ENCODE data around the gene MZT2A.
"Not testable (repeated sequence)": the region's sequence is repeated elsewhere in the genome, so short reads cannot be mapped to it uniquely, and the experiment has no call there.

Gene MZT2A

DNA sequence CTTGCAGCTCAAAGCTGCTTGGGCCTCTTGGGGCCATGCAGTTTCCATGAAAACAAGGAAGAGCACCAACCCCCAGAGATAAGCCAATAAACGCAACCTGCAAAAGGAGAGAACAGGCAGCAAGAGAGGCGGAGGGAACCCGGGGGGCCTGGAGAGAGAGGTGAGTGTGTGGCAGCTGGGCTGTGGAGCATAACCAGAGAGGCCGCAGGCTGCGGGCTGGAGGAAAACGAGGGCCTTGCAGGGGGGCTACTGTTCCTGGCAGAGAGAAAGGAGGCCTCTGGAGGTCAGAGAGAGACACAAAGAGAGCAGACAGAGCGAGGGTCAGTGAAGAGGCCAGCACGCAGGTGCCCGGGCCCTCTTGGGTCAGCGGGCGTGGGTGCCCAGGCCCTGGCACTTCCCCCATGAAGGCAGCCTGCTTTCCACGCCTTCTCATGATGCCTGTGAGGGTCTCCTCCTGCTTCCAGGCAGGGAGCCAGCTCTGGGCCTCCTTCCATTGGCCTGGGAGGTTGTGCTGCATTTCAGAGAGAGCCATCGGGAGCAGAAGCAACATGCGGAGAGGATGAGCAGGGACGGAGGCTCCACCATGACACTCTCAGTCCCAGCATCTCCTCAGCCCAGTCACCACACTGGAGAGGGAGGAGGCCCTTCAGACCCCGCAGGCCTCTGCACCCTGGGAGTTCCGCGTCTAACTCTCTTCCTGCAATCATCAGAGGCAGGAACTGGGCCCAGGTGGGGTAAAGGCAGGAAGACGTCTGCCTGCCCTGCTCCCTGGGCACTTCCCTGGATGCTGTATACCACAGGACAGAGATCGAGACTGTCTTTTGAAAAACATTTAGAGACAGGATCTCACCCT lies 1.4 kb downstream of the MZT2A start:
- peak; percentile 46 for DNase-seq

DNA sequence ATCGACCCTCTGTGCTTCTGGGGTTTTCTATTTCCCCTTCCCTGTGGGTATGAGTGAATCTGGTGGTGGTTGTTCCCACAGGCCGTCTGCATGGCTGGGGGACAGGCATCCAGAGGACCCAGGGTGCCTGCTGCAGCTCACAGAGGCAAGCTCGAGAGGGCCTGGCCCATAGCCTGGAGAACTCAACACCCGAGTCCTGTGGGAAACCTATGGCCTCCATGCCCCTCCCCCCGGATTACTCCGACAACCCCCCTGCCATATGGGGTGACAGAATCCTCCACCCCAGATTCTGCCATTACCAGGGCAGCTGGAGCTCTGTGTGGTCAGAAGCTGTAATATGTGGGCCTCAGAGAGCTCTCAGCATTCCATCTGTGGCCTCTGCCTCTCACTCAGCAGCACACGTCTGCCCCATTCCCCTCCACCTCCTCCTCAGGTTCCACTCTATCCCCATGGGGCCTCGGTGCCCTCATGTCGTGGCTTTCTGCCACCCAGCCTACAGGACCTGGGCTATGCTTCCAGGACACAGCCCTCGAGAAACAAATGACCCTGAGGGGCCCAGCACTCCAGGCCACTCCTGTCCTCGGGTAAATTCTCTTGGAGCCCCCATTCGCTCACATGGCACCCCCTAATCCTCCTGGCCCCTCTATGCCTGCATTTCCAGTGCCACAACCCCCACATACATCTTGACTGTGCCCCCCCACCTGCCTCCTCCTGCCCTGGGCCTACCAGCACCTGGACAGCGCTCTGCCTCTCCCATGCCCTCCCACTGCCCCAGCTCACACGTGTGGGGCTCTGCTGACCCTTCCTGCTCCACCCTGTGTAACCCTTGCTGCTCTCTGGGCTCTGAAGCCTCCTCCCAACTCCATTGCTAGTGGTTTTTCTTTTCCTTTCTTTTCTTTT lies 3.6 kb downstream of the MZT2A start:
- DNase-seq: no peak

- DNase-seq: not testable (repeated sequence)
These were observed 5.8 kb downstream of the MZT2A start for GRCh38 chr2:131486201-131486902.

- DNase-seq: not testable (repeated sequence)
These were observed 7.2 kb downstream of the MZT2A start for GRCh38 chr2:131484906-131485460.

DNA sequence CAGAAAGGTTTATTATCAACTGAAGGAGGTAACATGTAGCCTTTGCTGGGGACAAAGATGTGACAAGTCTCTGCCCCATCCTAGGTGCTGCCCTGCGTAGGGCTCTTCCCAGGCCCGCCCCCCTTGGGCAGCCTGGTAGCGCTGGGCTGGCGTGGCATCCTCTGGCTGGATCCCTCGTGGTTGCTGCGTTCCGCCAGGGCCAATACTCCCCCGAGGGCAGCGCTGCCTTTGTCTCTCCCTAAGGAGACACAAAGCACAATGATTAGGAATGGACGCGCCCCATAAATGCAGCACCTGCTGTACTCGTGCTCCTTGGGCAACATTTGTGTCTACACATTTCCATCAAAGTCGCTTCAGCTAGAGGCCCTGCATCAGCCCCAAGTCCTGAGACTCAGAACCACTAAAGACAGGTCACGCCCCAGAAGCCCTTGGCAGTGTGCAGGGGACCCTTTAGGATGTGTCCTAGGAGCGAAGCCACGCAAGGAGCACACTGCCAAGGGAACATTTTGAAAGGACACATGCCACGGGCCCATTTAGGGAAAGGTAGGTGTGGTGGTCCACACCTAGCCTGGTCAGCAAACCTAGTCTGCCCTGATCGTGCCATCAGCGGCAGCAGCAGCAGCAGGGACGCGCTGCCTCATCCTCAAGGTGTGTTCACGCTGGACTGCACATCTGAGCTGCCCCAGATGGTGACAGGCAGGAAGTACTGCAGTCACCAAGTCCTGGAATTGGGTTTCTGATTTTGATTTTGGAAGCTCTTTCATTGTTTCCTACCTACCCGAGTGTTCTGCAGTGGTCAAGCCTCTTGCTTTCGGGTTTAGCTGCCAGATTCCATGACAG lies 8.0 kb downstream of the MZT2A start:
- DNase-seq: not testable (repeated sequence)

DNA sequence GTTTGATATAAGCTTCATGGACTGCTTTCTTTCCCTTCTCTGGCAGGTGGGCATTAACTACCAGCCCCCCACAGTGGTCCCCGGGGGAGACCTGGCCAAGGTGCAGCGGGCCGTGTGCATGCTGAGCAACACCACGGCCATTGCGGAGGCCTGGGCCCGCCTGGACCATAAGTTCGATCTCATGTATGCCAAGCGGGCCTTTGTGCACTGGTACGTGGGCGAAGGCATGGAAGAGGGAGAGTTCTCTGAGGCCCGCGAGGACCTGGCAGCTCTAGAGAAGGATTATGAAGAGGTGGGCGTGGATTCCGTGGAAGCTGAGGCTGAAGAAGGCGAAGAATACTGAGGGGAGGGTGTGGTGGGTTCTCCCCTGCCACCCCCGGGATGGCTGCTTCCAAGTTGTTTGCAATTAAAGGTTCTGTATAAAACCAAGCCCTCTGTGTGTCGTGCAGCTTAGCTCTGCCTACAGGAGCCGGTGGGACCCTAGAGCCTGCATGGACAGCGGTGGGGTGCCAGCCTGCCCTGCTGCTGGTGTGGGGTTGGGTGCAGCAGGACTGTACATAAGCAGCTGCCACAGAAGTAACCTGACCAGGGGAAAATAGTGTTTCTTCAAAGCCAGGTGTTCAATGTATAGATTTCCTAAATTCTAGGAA lies 9.6 kb downstream of the MZT2A start:
- not testable (repeated sequence) for DNase-seq

DNA sequence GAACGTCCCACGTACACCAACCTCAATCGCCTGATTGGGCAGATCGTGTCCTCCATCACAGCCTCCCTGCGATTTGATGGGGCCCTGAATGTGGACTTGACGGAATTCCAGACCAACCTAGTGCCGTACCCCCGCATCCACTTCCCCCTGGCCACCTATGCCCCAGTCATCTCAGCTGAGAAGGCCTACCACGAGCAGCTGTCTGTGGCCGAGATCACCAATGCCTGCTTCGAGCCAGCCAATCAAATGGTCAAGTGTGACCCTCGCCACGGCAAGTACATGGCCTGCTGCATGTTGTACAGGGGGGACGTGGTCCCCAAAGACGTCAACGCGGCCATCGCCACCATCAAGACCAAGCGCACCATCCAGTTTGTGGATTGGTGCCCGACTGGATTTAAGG lies 11.8 kb downstream of the MZT2A start:
- not testable (repeated sequence) for DNase-seq

DNA sequence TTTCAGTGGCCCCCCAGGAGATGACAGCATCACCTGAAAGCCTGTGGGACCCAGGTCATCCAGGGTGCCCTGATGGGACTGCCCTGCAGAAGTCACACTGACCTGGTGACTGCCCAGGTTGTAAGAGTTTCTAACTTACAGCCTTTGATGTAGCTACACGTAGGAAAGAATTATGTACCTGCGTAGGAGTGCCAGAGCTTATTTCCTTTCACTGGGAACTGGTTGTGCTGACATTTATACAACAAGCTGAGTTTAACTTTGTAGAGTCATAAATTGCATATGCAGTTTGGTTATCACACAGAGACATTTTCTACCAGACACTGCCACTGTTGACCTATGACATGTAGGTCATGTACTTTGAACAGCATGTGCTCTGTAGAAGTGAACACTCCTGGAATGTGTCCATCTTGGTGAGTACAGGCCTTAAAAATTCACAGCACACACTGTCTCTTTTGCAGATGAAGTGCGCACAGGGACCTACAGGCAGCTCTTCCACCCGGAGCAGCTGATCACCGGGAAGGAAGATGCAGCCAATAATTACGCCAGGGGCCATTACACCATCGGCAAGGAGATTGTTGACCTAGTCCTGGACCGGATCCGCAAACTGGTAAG lies 13.2 kb downstream of the MZT2A start:
- not testable (repeated sequence) for DNase-seq

DNA sequence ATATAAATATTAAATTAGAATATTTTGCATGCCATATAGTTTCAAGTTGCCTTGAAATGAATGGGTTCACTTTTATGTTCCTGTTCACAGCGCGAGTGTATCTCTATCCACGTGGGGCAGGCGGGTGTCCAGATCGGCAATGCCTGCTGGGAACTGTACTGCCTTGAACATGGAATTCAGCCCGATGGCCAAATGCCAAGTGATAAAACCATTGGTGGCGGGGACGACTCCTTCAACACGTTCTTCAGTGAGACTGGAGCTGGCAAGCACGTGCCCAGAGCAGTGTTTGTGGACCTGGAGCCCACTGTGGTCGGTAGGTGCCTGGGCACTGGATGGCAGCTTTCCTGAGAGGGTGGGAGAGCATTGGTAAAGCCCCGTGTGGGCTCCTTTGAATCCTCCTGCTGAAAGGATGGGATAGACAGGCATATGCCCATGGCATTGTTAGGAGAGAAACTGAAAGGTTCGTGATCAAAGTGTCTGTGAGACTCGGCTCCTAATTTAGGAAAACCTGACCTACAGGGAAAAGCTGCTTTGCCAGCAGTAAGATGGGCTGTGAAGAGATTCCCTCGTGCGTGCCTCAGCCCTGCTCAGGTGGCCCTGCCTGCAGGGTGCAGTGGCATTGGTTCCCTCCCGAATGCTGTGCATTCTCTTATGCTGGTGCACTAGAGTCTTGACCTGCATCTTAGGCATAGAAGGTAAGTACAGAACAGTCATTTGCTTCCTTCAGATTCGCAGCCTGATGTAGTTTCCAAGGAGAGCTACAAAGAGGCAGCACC lies 13.9 kb downstream of the MZT2A start:
- not testable (repeated sequence) for DNase-seq

- not testable (repeated sequence) for DNase-seq
These were observed 15.0 kb downstream of the MZT2A start for GRCh38 chr2:131477227-131477626.

GRCh38 chr2:131476363-131476762 lies 15.8 kb downstream of the MZT2A start:
- DNase-seq: not testable (repeated sequence)

- no peak for DNase-seq
These were observed 16.4 kb downstream of the MZT2A start, which contains the start of gene TUBA3D for GRCh38 chr2:131475831-131476230. Gene TUBA3D, plus strand, starts transcription at chr2:131476119. Its CDS starts 81 bp downstream, at chr2:131476200.

DNA sequence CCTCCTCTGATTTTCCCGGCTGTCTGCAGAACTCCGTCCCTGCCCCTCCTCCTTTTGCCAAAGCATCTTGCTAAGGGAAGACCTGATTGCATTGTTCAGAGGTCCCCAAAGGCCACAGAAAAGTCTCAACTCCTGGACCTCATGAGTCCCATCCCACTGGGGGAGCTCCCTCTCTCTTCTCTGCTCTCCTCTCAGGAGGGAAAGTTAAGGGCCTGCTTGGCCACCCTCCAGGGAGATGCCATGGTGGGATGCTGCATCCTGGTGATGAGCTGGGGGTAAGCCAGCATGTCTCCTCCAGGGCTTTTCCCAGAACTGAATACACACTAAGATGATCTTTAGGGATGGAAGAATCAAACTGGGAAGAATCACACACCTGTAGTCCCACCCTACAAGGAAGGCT lies 18.9 kb downstream of the MZT2A start:
- not testable (repeated sequence) for DNase-seq

GRCh38 chr2:131471624-131472023 lies 20.6 kb downstream of the MZT2A start:
- DNase-seq: not testable (repeated sequence)

GRCh38 chr2:131470944-131471343 lies 21.3 kb downstream of the MZT2A start:
- not testable (repeated sequence) for DNase-seq

- not testable (repeated sequence) for DNase-seq
These were observed 24.5 kb downstream of the MZT2A start for GRCh38 chr2:131467722-131468121.

DNA sequence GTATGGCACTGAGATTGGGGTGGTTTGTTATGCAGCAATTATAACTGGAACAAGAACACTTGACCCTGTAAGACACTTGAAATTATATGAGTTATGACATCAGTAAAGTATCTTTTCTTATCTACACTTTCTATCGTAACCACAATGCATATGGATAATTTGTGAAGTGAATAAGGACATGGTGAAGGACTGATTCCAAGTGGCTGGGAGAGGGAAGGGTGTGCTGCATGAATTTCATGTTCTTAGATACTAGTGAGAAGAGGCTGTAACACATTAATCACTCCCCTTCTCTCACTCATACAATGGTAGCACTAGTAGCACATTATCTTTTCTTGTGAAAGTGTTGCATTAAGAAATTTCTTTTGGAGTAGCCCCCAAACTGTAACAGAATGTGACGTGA lies 37.3 kb downstream of the MZT2A start:
- not testable (repeated sequence) for DNase-seq

DNA sequence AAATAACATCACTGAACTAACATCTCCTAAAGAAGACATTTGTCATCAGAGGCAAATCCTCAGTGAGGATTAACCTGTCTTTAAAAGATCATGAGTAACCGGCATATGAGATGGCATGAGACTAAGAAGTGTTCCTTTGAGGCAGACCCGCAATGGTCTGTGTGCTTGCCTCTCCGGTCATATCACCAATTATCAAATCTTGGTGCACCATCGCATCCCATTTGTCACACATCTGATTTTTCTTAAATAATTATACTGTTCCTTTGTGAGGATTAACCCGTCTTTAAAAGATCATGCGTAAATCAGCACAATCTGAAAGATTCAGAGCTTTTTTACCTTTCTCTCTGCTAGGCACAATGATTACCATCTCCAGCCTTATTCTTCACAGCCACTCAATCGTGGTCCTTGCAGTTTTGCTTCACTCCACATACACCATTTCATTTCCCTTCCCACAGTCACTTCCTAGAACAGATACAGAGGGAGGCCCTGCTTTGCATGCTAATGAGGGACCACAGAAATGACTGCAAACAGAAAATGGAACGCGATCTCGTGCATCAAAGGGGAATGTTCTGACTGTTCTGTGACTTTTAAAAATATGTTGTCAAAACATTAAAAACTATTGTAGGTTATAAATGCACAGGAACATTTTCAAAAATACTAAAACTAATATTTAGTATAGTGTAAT lies 40.8 kb downstream of the MZT2A start:
- peak; percentile 48 for DNase-seq

DNA sequence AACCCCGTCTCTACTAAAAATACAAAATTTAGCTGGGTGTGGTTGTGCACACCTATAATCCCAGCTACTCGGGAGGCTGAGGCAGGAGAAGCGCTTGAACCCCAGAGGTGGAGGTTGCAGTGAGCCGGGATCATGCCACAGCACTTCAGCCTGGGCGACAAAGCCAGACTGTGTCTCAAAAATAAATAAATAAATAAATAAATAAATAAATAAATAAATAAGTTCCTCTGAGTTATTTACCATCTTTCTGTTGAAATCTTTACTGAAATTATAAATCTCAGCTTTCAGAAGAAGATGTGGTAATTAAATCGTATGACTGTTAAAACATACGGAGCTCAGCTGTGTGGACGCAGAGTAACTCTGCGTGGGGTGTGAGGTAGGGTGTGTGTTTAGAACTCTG lies 44.2 kb downstream of the MZT2A start:
- DNase-seq: not testable (repeated sequence)

Data from activated CD4-positive, alpha-beta T cell treated with anti-CD3 and anti-CD28 coated beads, Interleukin-2, amount 50 U/mL, for 16 hours (primary cell).